GM21526 (cell line): ENCODE results near the gene TRMT1.

ENCODE experiments used
- ATAC-seq: cut with Tn5 transposase; IDR thresholded peaks from one replicate; pipeline ENCODE4 v1.9.1; 2021; ENCODE audit warnings: moderate library complexity; ENCODE audit not compliant: unreplicated experiment, low FRiP score

Gene TRMT1

GRCh38 chr19:13103581-13104359 lies 12.8 kb downstream of the TRMT1 start:
- ATAC-seq, result no peak

- ATAC-seq, result peak; percentile 35
Observed at GRCh38 chr19:13102666-13103580, 13.6 kb downstream of the TRMT1 start, which contains the start of gene LYL1. LYL1 (minus strand) TSS chr19:13102858; CDS start chr19:13101171, 1,687 bp downstream.

DNA sequence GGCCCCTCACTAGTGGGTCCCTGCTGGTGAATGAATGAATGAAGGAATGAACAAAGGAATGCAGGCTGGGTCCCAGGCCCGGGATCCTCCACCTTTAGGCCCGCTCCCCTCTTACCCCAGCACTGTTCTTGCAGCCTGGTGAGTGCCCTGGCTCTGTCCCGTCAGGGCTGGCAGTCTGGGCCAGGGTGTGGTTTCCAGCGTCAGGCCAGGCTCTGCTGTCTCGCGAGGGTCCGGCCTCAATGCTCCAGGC lies 14.2 kb downstream of the TRMT1 start:
- peak; percentile 1 for ATAC-seq

GRCh38 chr19:13101590-13102415 lies 14.7 kb downstream of the TRMT1 start:
- no peak for ATAC-seq

DNA sequence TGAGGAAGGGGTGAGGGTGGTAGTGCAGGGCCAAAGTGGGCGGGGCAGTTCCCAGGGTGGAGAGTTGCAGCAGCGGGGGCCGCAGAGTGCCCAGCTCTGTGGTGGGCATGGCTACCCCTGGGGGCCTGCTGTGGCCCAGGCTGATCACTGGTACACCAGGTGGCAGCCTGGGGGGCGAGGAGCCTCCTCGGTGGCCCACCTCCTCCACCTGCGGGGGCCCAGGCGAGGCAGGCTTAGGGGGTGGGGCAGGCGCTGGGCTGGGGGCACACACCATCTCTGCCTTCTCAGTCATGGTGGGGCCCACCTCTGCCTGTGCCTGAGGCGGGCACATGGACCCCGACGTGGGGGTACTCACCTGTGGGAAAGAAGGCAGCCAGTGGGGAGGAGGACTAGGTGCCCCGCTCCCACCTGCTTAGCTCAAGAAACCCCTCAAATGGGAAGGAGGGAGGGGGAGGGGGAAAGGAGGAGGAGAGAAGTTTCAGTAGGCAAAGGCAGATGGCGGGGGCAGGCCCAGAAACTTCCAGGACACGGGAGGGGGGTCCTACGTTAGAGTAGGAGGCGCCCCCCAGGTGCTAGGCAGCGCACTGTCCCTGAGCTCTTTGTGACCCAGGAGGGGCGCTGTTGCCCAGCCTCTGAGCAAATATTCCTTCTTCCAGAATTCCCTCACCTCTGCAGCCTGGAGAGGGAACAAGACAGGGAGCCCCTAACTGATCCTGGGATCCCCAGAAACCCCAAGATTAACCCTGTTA lies 15.5 kb downstream of the TRMT1 start:
- no peak for ATAC-seq

GRCh38 chr19:13100031-13100588 lies 16.4 kb downstream of the TRMT1 start:
- ATAC-seq, result no peak

DNA sequence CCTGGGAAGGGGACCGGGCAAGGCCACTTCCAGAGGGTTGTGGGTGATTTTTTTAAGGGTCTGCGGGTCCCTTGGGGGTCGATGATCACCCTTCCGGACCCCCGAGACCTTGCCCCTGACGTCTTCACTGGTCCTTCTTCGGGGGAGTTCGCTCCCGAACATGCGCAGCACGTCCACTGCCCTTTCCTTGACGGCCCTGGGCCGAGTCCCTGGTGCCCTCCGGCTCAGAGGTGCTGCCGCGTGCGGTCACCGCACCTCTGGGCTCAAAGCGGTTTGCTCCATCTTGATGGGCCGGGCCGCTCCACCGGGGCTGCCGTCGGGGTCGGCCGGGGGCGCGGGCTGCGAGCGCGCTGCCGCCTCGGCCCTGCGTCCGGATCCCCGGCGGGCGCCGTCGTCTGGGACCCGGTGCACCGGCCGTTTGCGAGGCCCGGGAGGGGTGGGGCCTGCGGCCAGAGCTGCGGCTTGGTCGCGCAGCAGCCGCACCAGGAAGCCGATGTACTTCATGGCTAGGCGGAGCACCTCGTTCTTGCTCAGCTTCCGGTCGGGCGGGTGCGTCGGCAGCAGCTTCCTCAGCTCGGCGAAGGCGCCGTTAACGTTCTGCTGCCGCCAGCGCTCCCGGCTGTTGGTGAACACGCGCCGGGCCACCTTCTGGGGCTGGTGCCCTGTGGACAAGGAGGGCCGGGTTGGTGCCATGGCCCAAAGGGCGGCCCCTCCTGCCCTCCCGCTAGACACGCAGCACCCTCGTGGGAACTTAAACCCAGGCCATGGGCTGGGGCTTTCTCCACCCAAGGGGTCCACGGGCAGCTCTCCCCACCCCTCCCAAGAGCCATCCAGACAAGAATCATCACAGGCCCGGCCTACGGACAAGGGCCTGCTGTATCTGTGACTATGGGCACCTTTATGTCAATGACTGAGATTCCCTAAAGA lies 17.2 kb downstream of the TRMT1 start:
- ATAC-seq, result no peak

DNA sequence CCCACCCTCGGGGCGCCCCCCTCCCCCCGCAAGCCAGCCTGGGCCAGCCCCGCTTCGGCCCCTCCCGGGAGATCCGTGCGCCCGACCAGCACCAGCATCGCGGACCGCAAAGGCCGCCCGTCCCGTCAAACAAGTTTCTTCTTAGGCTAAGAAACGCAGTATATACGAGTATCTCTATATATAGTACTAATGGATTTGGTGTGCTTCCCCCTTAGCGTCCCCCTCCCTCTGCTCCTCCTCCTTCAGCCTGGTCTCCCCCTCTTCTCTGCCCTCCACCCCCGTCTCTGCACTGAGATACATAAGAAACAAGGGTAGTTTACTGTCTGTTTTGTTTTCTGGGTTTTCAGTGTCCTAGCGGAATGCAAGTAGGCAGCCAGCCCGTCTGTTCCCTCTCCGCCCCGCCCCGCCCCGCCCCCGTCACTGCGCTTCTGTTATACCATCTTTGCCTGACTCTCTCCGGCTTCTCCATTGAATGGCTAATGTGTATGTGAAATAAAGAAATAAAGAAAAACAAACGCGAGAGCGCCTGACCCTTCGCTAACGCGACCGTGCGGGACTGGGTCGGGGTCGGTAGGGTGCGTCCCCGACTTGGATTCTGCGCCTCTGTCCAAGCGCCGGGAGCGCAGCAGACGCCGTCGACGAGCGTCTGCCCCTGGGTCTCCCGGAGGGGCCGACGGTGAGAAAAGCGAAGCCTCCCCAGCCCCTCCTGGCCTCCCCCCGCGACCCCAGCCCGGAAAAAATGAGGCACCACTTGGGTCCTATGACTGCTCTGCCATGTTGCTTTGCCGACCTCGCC lies 18.1 kb downstream of the TRMT1 start:
- no peak for ATAC-seq

DNA sequence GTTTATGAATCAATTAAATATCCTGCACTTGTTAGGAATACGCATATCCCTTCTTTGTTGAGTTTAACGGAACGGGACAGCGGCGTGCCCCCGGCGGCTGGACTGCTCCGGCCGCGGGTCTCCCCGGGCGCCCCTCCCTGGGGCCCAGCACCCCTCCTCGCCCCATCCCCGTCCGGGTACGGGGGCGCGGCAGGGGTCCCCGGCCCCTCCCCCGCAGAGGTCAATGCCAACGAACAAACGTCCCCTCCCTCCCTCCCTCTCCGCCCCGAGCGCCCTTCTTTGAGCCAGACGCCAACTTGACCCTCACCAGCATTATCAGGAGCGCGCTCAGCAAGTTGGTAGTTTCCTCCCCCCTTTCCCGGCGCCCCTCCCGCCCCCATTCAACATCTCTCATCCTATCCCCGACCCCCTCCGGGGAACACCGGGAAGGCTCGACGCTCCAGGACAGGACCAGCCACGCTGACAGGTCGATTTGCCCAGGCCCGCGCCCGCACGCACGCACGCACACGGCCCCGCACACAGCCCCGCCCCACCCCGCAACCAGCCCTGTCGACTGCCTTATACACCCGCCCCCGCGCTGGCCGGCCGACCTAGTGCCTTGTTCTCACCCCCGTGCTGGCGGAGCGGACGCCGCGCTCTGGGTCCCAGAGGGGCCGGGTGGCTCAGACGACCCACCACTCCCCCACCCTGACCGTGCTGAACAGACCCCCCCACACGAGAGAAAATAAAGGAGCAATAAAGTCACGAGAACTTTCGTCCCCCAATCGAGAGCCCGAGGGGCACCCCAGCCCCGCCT lies 18.9 kb downstream of the TRMT1 start:
- no peak for ATAC-seq

GRCh38 chr19:13097033-13097462 lies 19.5 kb downstream of the TRMT1 start:
- ATAC-seq, result no peak

GRCh38 chr19:13095934-13096927 lies 20.3 kb downstream of the TRMT1 start:
- ATAC-seq, result no peak

DNA sequence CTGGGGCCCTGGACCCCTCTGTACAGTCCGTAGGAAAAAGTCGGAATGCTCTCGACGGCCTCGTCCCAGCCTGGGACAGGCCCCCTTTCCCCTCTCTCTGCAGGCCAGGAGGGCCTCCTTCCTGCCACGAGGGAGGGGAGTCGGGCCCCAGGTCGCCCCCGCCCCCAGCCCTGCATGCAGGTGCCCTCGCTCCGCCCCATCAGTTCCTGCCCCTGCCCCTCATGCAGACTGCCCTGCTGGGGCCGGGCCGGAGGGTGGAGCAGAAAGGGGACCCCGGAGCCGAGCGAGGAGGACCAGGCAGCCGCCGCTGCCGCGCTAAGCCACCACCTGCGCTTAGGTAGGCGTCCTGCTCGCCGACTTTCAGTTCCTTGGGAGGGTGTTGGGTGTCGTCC lies 21.2 kb downstream of the TRMT1 start:
- no peak for ATAC-seq

DNA sequence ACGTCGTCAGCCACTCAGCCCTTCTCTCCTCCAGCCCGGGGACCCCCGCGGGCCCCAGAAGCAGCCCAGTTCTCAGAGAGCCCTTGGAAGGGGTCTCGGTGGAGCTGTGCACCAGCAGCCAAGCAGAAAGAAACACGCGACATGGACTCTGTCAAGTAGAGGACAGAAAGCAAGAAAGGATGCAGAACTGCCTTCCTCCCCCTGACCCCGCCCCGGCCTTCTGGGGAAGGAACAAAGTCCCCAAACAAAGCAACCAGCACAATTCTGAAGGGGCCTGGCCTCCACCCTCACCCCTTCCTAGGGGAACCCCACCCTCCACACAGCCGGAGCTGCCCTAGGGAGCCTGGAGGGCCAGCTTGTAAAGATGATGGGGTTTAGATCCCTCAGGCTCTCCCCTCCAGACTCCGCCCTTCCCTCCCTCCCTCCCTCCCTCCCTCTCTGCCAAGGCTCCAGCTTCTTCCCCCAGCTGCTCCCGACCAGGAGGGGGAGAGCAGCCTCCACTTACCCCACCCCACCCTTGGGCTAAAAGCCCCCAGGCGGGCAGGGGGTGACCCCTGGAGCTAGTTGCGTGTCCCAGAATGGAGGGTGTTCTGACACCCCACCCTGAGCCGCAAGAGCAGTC lies 21.7 kb downstream of the TRMT1 start:
- no peak for ATAC-seq

GRCh38 chr19:13094106-13094504 lies 22.4 kb downstream of the TRMT1 start:
- no peak for ATAC-seq

DNA sequence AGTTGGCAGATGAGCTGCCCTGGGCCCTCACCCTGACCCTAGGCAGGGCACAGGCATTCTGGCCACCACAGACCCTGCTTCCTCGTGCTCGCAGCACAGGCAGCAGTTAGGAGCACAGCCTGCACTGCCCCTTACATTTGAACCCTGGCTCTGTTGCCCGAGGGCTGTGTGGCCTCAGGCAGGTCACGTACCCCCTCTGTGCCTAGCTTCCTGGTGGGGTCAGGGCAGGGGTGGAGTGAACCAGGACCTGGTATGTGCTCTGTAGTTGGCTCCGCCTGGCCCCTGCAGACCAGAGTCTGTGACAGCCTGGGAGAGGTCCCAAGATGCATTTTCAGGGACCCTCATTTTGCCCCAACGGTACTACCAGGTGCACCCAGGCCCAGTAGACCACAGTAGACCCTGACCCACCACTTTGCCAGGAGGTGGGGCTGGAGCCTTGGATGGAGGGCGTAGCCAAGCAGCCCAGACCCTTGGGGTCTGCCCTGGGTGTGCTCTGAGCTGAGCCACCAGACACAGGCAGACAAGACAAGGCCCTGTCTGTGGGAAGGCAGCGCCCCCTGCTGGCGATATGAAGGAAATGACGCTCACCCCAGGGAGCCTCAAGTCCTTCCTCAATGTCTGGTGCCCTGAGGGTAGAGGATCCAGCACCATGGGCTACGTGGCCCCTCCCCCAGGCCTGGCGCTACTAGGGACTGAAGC lies 23.0 kb downstream of the TRMT1 start:
- ATAC-seq, result no peak
